ENCODE data around the gene SPACA9. TPM values are rescaled to one million over a fixed set of nuclear protein-coding genes. Genes with fewer than 3 reads are reported as not detected.
A peak's percentile ranks its signal among the peaks of the same experiment; 100 is the strongest.

Gene SPACA9
- total and polyA plus RNA-seq, 10 of the 15 experiments (the other 5 are each of a cell fraction or from before 2014, with no cell fraction given), result 0.68 to 2.9 (median 1.0) TPM

DNA sequence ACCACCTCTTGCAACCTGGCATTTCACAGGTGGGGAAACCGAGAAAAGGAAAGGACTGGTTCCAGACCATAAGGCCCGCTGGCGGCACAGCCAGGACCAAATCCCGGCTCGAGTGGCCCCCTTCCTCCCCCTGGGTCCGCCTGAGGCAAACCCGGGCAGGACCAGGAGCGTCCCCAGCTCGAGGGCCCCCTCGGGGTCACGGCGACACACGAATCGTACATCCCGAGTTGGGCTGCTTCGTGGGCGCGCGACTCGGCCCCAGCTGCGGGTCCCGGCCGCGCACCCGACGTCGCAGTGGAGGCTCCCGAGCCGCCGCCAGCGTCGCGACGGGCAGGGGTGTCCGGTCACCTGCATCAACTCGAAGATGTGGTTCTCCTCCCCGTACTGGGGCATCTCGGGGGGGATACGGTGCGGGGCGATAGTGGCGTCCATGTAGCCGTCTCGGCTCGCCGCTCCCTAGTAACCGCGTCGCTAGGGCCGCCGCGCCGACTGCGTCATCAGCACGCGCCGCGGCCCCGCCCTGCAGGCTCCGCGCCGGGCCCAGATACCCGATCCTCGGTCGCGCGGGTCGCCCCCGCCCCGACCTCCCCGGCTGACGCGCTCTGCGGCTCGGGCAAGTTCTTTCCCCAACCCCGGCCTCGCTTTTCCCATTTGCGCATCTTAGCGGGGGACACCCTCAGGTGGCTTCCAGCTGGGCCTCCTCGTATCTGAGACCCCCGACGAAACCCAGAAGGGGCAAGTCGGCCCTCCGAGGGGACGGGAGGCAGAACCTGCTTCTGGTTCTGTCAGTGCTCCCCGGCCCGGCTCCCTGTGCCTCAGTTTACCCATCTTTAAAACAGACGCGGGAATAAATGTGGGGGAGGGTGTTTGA lies 639 bp upstream of the SPACA9 start, which contains the start of gene AK8 (continued):
- peak in 1 of 2 experiments; percentile 87; a peak in 2 of 4 replicates for TF ChIP-seq SRF (IDR thresholded peaks at IDR 0.05; ENCODE audit: low read depth in 2 of 2, low read length in 2 of 2)
- peak; percentile 98 for TF ChIP-seq IKZF1 (conservative IDR thresholded peaks at IDR 0.05)
- peak; percentile 98 for TF ChIP-seq SIN3A (IDR thresholded peaks at IDR 0.05; ENCODE audit: low read depth, low read length)
- TF ChIP-seq GATAD2B (conservative IDR thresholded peaks at IDR 0.05; ENCODE audit: low read depth), result peak; percentile 79
- no peak for TF ChIP-seq ZSCAN29 (IDR thresholded peaks at IDR 0.05)
- TF ChIP-seq MYB (IDR thresholded peaks at IDR 0.05; ENCODE audit: borderline replicate concordance, low read depth, low read length), result no peak
- TF ChIP-seq BACH1 (IDR thresholded peaks at IDR 0.05; ENCODE audit: borderline replicate concordance), result no peak; the same call in 1 of the 2 replicates
- TF ChIP-seq CREM (IDR thresholded peaks at IDR 0.05; ENCODE audit: low read depth), result peak; percentile 98
- TF ChIP-seq, protein P1, sequence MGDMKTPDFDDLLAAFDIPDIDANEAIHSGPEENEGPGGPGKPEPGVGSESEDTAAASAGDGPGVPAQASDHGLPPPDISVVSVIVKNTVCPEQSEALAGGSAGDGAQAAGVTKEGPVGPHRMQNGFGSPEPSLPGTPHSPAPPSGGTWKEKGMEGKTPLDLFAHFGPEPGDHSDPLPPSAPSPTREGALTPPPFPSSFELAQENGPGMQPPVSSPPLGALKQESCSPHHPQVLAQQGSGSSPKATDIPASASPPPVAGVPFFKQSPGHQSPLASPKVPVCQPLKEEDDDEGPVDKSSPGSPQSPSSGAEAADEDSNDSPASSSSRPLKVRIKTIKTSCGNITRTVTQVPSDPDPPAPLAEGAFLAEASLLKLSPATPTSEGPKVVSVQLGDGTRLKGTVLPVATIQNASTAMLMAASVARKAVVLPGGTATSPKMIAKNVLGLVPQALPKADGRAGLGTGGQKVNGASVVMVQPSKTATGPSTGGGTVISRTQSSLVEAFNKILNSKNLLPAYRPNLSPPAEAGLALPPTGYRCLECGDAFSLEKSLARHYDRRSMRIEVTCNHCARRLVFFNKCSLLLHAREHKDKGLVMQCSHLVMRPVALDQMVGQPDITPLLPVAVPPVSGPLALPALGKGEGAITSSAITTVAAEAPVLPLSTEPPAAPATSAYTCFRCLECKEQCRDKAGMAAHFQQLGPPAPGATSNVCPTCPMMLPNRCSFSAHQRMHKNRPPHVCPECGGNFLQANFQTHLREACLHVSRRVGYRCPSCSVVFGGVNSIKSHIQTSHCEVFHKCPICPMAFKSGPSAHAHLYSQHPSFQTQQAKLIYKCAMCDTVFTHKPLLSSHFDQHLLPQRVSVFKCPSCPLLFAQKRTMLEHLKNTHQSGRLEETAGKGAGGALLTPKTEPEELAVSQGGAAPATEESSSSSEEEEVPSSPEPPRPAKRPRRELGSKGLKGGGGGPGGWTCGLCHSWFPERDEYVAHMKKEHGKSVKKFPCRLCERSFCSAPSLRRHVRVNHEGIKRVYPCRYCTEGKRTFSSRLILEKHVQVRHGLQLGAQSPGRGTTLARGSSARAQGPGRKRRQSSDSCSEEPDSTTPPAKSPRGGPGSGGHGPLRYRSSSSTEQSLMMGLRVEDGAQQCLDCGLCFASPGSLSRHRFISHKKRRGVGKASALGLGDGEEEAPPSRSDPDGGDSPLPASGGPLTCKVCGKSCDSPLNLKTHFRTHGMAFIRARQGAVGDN (IDR thresholded peaks at IDR 0.05), result no peak; the same call in 1 of the 2 replicates
- TF ChIP-seq TCF12 (IDR thresholded peaks at IDR 0.05; ENCODE audit: low read depth, low read length), result no peak
- TF ChIP-seq, protein P2, sequence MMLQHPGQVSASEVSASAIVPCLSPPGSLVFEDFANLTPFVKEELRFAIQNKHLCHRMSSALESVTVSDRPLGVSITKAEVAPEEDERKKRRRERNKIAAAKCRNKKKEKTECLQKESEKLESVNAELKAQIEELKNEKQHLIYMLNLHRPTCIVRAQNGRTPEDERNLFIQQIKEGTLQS (IDR thresholded peaks at IDR 0.05; ENCODE audit: borderline replicate concordance, extremely low read depth, low read depth, low read length), result peak; percentile 78; the same call in 1 of the 2 replicates
- TF ChIP-seq RB1 (IDR thresholded peaks at IDR 0.05; ENCODE audit: borderline replicate concordance), result 0 out of 2 replicates have a peak, but pooled peaks have one; percentile 51

Measured in GM12878 (cell line).